Gastrocnemius medialis (tissue), 4 donors: ENCODE data around the gene ARID5B. TPM values are rescaled to one million over a fixed set of nuclear protein-coding genes. Genes with fewer than 3 reads are reported as not detected.

ENCODE experiments used
- ATAC-seq, 2 donors: fragments of 150-250 bp; one replicate each; pipeline ENCODE4 v1.9.1; 2016
- DNase-seq, 2 donors: peaks; one replicate each; pipeline ENCODE4 v3.0.0-alpha.2; 2019
- H3K27ac ChIP-seq, 4 donors: fragments of 200-600 bp; sonication (generic); 1 replicate in 1 of 4; 2 replicates in 3 of 4; pipeline ENCODE4 v1.5.1; 2016 to 2018; ENCODE audit warnings: mild to moderate bottlenecking in 2 of 4, moderate library complexity in 1 of 4
- H3K27me3 ChIP-seq, 3 donors: fragments of 200-600 bp; sonication (generic) in 2 of 3; 1 replicate in 1 of 3; 2 replicates in 2 of 3; pipeline versions ENCODE4 v1.5.1 to v1.6.0; 2016 to 2019; ENCODE audit warnings: mild to moderate bottlenecking in 1 of 3, moderate library complexity in 1 of 3
- H3K36me3 ChIP-seq, 2 donors: fragments of 200-600 bp; sonication (generic) in 1 of 2; one replicate each; pipeline ENCODE4 v1.5.1; 2017 to 2018
- H3K4me1 ChIP-seq, 2 donors: fragments of 200-600 bp; sonication (generic) in 1 of 2; one replicate each; pipeline ENCODE4 v1.5.1; 2016 to 2017; ENCODE audit warnings: mild to moderate bottlenecking in 2 of 2
- H3K4me3 ChIP-seq, 4 donors: fragments of 200-600 bp; sonication (generic) in 3 of 4; 1 replicate in 1 of 4; 2 replicates in 3 of 4; pipeline ENCODE4 v1.5.1; 2016 to 2019; ENCODE audit warnings: mild to moderate bottlenecking in 2 of 4
- H3K9me3 ChIP-seq, 3 donors: fragments of 200-600 bp; sonication (generic) in 2 of 3; 1 replicate in 1 of 3; 2 replicates in 2 of 3; pipeline ENCODE4 v1.5.1; 2016 to 2019
- POLR2A ChIP-seq, 2 donors: fragments of 450-650 bp; IDR thresholded peaks; one replicate each; pipeline ENCODE4 v1.6.1; 2017; ENCODE audit warnings: antibody characterized with exemption in 2 of 2, mild to moderate bottlenecking in 2 of 2, moderate library complexity in 2 of 2
- in situ Hi-C, 4 donors: fragments of 200-750 bp; cut with MboI; loops; one replicate each; pipeline versions ENCODE4 v1.15.0 to v1.8.0; 2017; ENCODE audit warnings: low sequenced_read_pairs in 4 of 4
- intact Hi-C: fragments of 100-400 bp; cut with DNase I; formaldehyde crosslinking; loops from one replicate; pipeline ENCODE4 v1.15.1; 2023; ENCODE audit warnings: low total_unique reads
- total RNA-seq, 4 donors: library from RNA; depleted of rRNA; stranded (reverse); fragments of >200 nt; gene quantifications; one replicate each; pipeline versions ENCODE4 v1.1.0 to v1.2.3, GENCODE V29; 2016
- TF ChIP-seq, protein P1 (sequence below), 5 experiments: fragments of 450-650 bp in 3 of 5; fragments of 200-600 bp in 2 of 5; sonication (generic) in 2 of 5; IDR thresholded peaks in 4 of 5; conservative IDR thresholded peaks in 1 of 5; 1 replicate in 4 of 5; 2 replicates in 1 of 5; pipeline ENCODE4 v1.5.1; 2016 to 2019; ENCODE audit warnings: antibody characterized with exemption in 5 of 5, mild to moderate bottlenecking in 3 of 5, moderate library complexity in 3 of 5

Gene ARID5B
- total RNA-seq, 4 donors from 2014 or later: 156 to 512 (median 263) TPM

DNA sequence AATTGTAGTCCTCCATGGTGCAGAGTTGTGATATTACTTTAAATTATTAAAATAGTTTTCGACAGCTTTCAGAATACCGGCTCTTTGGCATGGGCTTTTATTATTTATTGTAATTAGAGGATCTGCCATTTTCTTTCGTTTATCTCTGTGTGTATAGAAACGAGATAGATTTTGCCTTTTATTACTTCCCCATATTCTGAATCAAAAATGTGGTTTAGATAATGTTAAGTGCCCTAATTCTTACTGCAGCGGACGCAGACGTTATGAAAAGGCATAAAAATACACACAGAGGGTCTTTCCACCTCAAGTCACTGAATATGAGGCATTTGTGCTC lies 1.9 kb upstream of the ARID5B start:
- Histone ChIP-seq H3K9me3 (no peaks in the 10 kb centered on the region), H3K4me1 (peaks cover 30 to 46% of the 10 kb centered on the region in 2 donors), H3K27me3 (no peaks in the 10 kb centered on the region), H3K36me3 (no peaks in the 10 kb centered on the region), H3K4me3 (peak overlapping the region; percentile 76 to 91 (median 89)), H3K27ac (peak overlapping the region; percentile 70 to 97 (median 91))
- DNase-seq (no peak), ATAC-seq (no peak)
- in situ Hi-C loops: loop anchor here (5.0 to 25.0 kb wide), 4 partner anchors 335 to 363 kb away; partner anchors contain the start of gene RTKN2 (in 2 of the 4)
- TF ChIP-seq POLR2A (IDR thresholded peaks at IDR 0.05): no peak
- TF ChIP-seq, protein P1, sequence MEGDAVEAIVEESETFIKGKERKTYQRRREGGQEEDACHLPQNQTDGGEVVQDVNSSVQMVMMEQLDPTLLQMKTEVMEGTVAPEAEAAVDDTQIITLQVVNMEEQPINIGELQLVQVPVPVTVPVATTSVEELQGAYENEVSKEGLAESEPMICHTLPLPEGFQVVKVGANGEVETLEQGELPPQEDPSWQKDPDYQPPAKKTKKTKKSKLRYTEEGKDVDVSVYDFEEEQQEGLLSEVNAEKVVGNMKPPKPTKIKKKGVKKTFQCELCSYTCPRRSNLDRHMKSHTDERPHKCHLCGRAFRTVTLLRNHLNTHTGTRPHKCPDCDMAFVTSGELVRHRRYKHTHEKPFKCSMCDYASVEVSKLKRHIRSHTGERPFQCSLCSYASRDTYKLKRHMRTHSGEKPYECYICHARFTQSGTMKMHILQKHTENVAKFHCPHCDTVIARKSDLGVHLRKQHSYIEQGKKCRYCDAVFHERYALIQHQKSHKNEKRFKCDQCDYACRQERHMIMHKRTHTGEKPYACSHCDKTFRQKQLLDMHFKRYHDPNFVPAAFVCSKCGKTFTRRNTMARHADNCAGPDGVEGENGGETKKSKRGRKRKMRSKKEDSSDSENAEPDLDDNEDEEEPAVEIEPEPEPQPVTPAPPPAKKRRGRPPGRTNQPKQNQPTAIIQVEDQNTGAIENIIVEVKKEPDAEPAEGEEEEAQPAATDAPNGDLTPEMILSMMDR (IDR thresholded peaks at IDR 0.05 in 4 of 5, conservative IDR thresholded peaks at IDR 0.05 in 1 of 5): no peak
- intact Hi-C loops: no loop called here

DNA sequence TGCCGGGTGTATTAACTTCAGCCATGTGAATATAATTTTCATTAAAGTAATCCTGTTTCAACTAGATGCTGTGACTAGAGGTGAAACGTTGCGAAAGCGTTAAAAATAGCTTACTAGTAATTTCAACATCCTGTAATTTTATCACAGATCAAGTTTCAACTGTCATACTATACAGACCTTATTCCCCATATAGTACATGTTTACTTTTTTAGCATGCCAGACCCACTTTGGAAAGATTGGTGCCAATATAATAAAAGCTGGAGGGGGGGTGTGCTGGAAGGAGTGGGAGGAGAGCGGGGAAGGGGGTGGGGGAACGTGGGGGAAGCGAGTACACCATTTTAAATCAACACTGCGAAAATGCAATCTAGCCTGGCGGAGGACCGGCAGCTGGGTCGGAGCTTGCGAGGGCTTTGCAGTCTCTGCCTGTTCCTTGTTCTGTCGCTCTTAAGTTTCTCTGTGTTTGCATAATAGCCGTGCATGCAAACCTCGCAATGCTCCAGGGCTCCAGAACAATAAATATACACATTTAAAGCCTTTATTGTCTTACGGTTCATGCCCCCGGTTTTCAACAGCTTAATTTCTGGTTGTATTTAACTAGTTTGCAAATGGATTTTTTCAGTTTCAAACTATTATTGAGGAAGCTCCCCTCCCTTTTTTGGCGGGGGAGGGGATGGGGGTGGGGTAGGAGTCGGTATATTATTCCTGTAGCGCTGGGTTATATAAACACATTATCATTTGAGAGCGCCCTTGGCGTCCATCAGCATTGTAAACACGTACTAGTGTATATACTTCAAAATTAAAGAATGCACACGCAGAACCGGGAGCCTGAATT lies 1.3 kb upstream of the ARID5B start:
- Histone ChIP-seq H3K27ac (peak overlapping the region; percentile 90 to 97 (median 94)), H3K4me3 (peak overlapping the region; percentile 76 to 91 (median 89)), H3K36me3 (no peaks in the 10 kb centered on the region), H3K4me1 (peaks cover 36 to 52% of the 10 kb centered on the region in 2 donors), H3K9me3 (no peaks in the 10 kb centered on the region), H3K27me3 (no peaks in the 10 kb centered on the region)
- in situ Hi-C loops (loop anchor here (5.0 to 25.0 kb wide), 6 partner anchors 125 to 362 kb away; partner anchors contain the start of gene RTKN2 (in 2 of the 4)), intact Hi-C loops (loop anchor here (2.0 to 10.0 kb wide), 5 partner anchors 72 to 905 kb away; partner anchors contain the start of gene ADO)
- DNase-seq: peak; percentile 61 to 74
- TF ChIP-seq POLR2A (IDR thresholded peaks at IDR 0.05): no peak
- TF ChIP-seq, protein P1 (IDR thresholded peaks at IDR 0.05 in 4 of 5, conservative IDR thresholded peaks at IDR 0.05 in 1 of 5): no peak
- peak; percentile 57 to 59 for ATAC-seq

DNA sequence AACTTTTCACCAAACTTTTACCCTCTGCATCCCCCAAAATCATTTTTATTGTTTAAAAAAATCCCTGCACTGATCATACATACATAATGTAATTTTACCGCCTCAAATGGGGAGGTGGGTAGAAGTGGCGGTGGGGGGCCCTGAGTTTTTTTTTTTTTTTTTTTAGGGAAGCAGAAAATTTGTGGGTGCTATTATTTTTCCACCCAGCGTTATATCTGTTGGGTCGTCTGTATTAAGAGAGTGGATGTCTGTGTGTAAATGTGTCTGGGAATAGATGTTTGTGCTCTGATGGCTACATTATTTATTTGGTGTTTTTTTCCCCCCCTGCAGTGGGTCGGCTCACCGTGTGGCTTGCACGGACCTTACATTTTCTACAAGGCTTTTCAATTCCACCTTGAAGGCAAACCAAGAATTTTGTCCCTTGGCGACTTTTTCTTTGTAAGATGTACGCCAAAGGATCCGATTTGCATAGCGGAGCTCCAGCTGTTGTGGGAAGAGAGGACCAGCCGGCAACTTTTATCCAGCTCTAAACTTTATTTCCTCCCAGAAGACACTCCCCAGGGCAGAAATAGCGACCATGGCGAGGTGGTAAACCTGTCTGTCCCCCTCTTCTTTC lies 438 bp downstream of the ARID5B start:
- TF ChIP-seq, protein P1 (IDR thresholded peaks at IDR 0.05 in 4 of 5, conservative IDR thresholded peaks at IDR 0.05 in 1 of 5): no peak
- TF ChIP-seq POLR2A (IDR thresholded peaks at IDR 0.05): no peak
- intact Hi-C loops (loop anchor here (2.0 to 10.0 kb wide), 6 partner anchors 70 to 903 kb away; partner anchors contain the start of gene ADO), in situ Hi-C loops (loop anchor here in 2 of 4 donors (5.0 to 10.0 kb wide), 2 partner anchors 123 to 140 kb away; no protein-coding TSS in a partner anchor)
- Histone ChIP-seq H3K4me3 (peak overlapping the region; percentile 76 to 91 (median 89)), H3K4me1 (peaks cover 36 to 49% of the 10 kb centered on the region in 2 donors), H3K27me3 (no peaks in the 10 kb centered on the region), H3K36me3 (no peaks in the 10 kb centered on the region), H3K27ac (peak overlapping the region; percentile 90 to 97 (median 94)), H3K9me3 (no peaks in the 10 kb centered on the region)
- ATAC-seq (peak in 1 of 2 donors; percentile 6), DNase-seq (no peak)

DNA sequence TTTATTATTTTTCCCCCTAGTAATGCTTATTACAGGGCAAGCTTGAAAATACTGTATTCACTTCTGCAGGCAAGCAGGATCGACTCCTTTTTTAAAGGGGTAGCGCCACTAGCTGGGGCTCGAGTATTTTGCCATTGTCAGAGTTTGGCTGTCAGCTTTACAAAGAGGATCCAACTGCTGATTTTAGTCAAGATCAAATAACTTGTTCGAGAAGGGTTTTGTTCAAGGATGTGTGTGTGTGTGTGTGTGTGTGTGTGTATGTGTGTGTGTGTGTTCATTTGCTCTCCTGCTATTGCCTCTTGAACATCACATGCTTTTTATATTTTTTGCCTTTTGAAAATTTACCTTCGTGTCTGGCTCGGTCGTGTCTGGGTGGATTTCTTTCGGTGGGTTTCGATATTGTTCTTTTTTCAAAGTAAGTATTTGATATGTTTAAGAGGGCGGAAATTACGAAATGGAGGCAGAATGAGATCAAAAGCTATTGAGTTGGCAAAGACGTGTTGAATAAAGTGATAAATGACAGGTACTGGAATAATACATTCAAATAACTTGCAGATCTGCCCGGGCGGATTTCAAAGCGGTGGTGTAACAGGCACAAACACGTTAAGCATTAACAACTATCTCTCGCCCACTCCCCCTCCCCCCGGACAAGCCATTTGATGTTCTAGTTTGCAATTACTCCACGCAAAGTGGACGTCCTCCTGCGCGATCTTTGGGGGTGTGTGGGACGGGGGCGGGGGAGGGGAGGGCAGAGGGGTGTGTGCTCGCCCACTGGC lies 1.1 kb downstream of the ARID5B start:
- no peaks in the 10 kb centered on the region for H3K36me3 ChIP-seq
- no peaks in the 10 kb centered on the region for H3K9me3 ChIP-seq
- intact Hi-C loops (loop anchor here (2.0 to 10.0 kb wide), 4 partner anchors 70 to 902 kb away; partner anchors contain the start of gene ADO), in situ Hi-C loops (loop anchor here in 2 of 4 donors (5.0 to 10.0 kb wide), 2 partner anchors 122 to 140 kb away; no protein-coding TSS in a partner anchor)
- TF ChIP-seq, protein P1 (IDR thresholded peaks at IDR 0.05 in 4 of 5, conservative IDR thresholded peaks at IDR 0.05 in 1 of 5): peak in 1 of 5 experiments; percentile 30
- TF ChIP-seq POLR2A (IDR thresholded peaks at IDR 0.05): peak in 1 of 2 donors; percentile 36
- peaks cover 32 to 43% of the 10 kb centered on the region in 2 donors for H3K4me1 ChIP-seq
- peak; percentile 18 to 55 for ATAC-seq
- H3K27ac ChIP-seq: peak overlapping the region; percentile 90 to 97 (median 94)
- H3K27me3 ChIP-seq: no peaks in the 10 kb centered on the region
- peak; percentile 21 to 22 for DNase-seq
- H3K4me3 ChIP-seq: peak overlapping the region; percentile 76 to 91 (median 89)
